GM23338 (cell line): ENCODE data around the gene EGFL6. TPM values are rescaled to one million over a fixed set of nuclear protein-coding genes. Genes with fewer than 3 reads are reported as not detected.

Experiments used
- ATAC-seq: fragments of 200-7000 bp; cut with Tn5 transposase; 3 replicates; pipeline ENCODE4 v1.9.1; 2020
- DNase-seq: peaks from one replicate; pipeline ENCODE4 v3.0.0-alpha.2; 2015; ENCODE audit warnings: low spot score
- H2AFZ ChIP-seq: fragments of 200-600 bp; sonication (generic); 2 replicates; pipeline ENCODE4 v1.8.0; 2016; ENCODE audit warnings: antibody characterized with exemption, mild to moderate bottlenecking, moderate library complexity
- H3F3A ChIP-seq: fragments of 200-600 bp; sonication (generic); replicated peaks from 2 replicates; pipeline ENCODE4 v1.8.0; 2017; ENCODE audit warnings: antibody characterized with exemption, mixed run types, low read depth
- H3K27ac ChIP-seq: fragments of 200-600 bp; sonication (generic); 2 replicates; pipeline ENCODE4 v1.6.1; 2016; ENCODE audit warnings: low read depth
- H3K27me3 ChIP-seq: fragments of 200-600 bp; sonication (generic); 2 replicates; pipeline ENCODE4 v1.8.0; 2016; ENCODE audit warnings: mild to moderate bottlenecking, mixed run types, moderate library complexity; ENCODE audit not compliant: insufficient read depth
- H3K36me3 ChIP-seq: fragments of 200-600 bp; sonication (generic); 2 replicates; pipeline ENCODE4 v1.8.0; 2016; ENCODE audit warnings: mild to moderate bottlenecking; ENCODE audit not compliant: insufficient read depth
- H3K4me1 ChIP-seq: fragments of 200-600 bp; sonication (generic); 2 replicates; pipeline ENCODE4 v1.8.0; 2016; ENCODE audit warnings: mild to moderate bottlenecking, moderate library complexity; ENCODE audit not compliant: insufficient read depth
- H3K4me2 ChIP-seq: fragments of 200-600 bp; sonication (generic); 2 replicates; pipeline ENCODE4 v1.7.1; 2017; ENCODE audit warnings: mixed run types
- H3K4me3 ChIP-seq: fragments of 200-600 bp; sonication (generic); 2 replicates; pipeline ENCODE4 v1.6.1; 2016; ENCODE audit warnings: mixed run types
- H3K79me2 ChIP-seq: fragments of 200-600 bp; sonication (generic); replicated peaks from 2 replicates; pipeline ENCODE4 v1.8.0; 2017; ENCODE audit warnings: mild to moderate bottlenecking; ENCODE audit not compliant: insufficient read depth
- H3K9me2 ChIP-seq: fragments of 200-600 bp; sonication (generic); 2 replicates; pipeline ENCODE4 v1.8.0; 2017; ENCODE audit not compliant: insufficient read depth
- H4K20me1 ChIP-seq: fragments of 200-600 bp; sonication (generic); replicated peaks from 2 replicates; pipeline ENCODE4 v1.8.0; 2017; ENCODE audit warnings: mild to moderate bottlenecking; ENCODE audit not compliant: insufficient read depth
- H3K27ac Mint-ChIP-seq: 2 replicates; pipeline ENCODE4 v1.8.0; 2020; ENCODE audit warnings: inconsistent platforms, mild to moderate bottlenecking, moderate library complexity, mixed read lengths
- H3K27me3 Mint-ChIP-seq: 3 replicates; pipeline ENCODE4 v1.8.0; 2022; ENCODE audit warnings: low read depth, mild to moderate bottlenecking, moderate library complexity, mixed read lengths, inconsistent platforms; ENCODE audit not compliant: insufficient read depth, poor library complexity
- H3K36me3 Mint-ChIP-seq: 3 replicates; pipeline ENCODE4 v1.8.0; 2021; ENCODE audit warnings: low read depth, mild to moderate bottlenecking, inconsistent platforms, moderate library complexity, mixed read lengths
- H3K4me1 Mint-ChIP-seq: 3 replicates; pipeline ENCODE4 v1.8.0; 2020; ENCODE audit warnings: mild to moderate bottlenecking, inconsistent platforms, mixed read lengths
- H3K4me3 Mint-ChIP-seq: 3 replicates; pipeline ENCODE4 v1.8.0; 2021; ENCODE audit warnings: moderate library complexity, mild to moderate bottlenecking, inconsistent platforms, mixed read lengths
- H3K9me3 Mint-ChIP-seq: 3 replicates; pipeline ENCODE4 v1.8.0; 2020; ENCODE audit warnings: moderate library complexity, mild to moderate bottlenecking, inconsistent platforms, mixed read lengths
- CREB1 ChIP-seq: fragments of 250-450 bp; sonication (Bioruptor Pico); IDR thresholded peaks from 2 replicates; pipeline ENCODE4 v1.5.0; 2020; ENCODE audit warnings: low read depth, mild to moderate bottlenecking, moderate library complexity
- CTCF ChIP-seq, 2 experiments: fragments of 200-600 bp in 1 of 2; sonication (generic) in 1 of 2; conservative IDR thresholded peaks; 2 replicates each; pipeline versions ENCODE4 v1.5.1 to v1.6.1; 2016 to 2017; ENCODE audit warnings: antibody characterized with exemption in 2 of 2, low read depth in 2 of 2, mild to moderate bottlenecking in 2 of 2, moderate library complexity in 1 of 2
- EZH2 ChIP-seq: fragments of 200-600 bp; sonication (generic); IDR thresholded peaks from one replicate; pipeline ENCODE4 v1.8.0; 2017; ENCODE audit warnings: antibody characterized with exemption, mild to moderate bottlenecking, low read depth; ENCODE audit not compliant: unreplicated experiment
- EZH2phosphoT487 ChIP-seq: fragments of 200-600 bp; sonication (generic); IDR thresholded peaks from one replicate; pipeline ENCODE4 v1.8.1; 2018; ENCODE audit warnings: antibody characterized with exemption; ENCODE audit not compliant: unreplicated experiment
- JUNB ChIP-seq: IDR thresholded peaks from one replicate; pipeline ENCODE4 v1.6.1; 2016; ENCODE audit warnings: antibody characterized with exemption; ENCODE audit not compliant: unreplicated experiment
- NANOG ChIP-seq: IDR thresholded peaks from 2 replicates; pipeline ENCODE4 v1.6.1; 2016; ENCODE audit warnings: antibody characterized with exemption, borderline replicate concordance
- POLR2AphosphoS5 ChIP-seq: IDR thresholded peaks from 2 replicates; pipeline ENCODE4 v1.6.1; 2016; ENCODE audit warnings: antibody characterized with exemption, low read depth
- REST ChIP-seq: IDR thresholded peaks from one replicate; pipeline ENCODE4 v1.6.1; 2018; ENCODE audit warnings: antibody characterized with exemption; ENCODE audit not compliant: unreplicated experiment
- ZNF331 ChIP-seq: fragments of 250-450 bp; sonication (Bioruptor Pico); IDR thresholded peaks from 2 replicates; pipeline ENCODE4 v1.5.0; 2020; ENCODE audit warnings: low read depth, mild to moderate bottlenecking, moderate library complexity
- ZNF462 ChIP-seq: fragments of 250-450 bp; sonication (Bioruptor Pico); IDR thresholded peaks from 2 replicates; pipeline ENCODE4 v1.5.0; 2020; ENCODE audit warnings: mild to moderate bottlenecking, moderate library complexity
- polyA plus RNA-seq: library from polyadenylated mRNA; unstranded; fragments of >200 nt; fragmentation: Nextera tagmentation; extraction: Ambion mirVana; gene quantifications from 2 replicates; pipeline ENCODE4 v1.2.1, GENCODE V29; 2016
- total RNA-seq: library from RNA; depleted of rRNA; stranded (reverse); fragments of >200 nt; shearing (Covaris generic); gene quantifications from 2 replicates; pipeline ENCODE4 v1.2.3, GENCODE V29; 2014

The EGFL6 gene
- total and polyA plus RNA-seq, 2 experiments from 2014 or later = 1.2 to 2.6 TPM

- TF ChIP-seq CTCF (conservative IDR thresholded peaks at IDR 0.05; ENCODE audit: low read depth in 2 of 2) (no peak), JUNB (no peak), EZH2 (no peak), NANOG (no peak), ZNF331 (CRISPR knock-in tag) (no peak), EZH2phosphoT487 (no peak)
Observed at GRCh38 chrX:13670197-13670596, 100.8 kb downstream of the EGFL6 start (continued).

GRCh38 chrX:13673016-13673415 is 103.6 kb downstream of the EGFL6 start:
- H3K36me3 Mint-ChIP-seq = no peaks in the 10 kb centered on the region
- H3K27me3 Mint-ChIP-seq = no peaks in the 10 kb centered on the region
- H3F3A ChIP-seq = no peaks in the 10 kb centered on the region
- no peaks in the 10 kb centered on the region for H4K20me1 ChIP-seq
- H3K9me3 Mint-ChIP-seq = no peaks in the 10 kb centered on the region
- H3K27ac ChIP-seq = no peak overlapping the region
- H3K27me3 ChIP-seq = no peaks in the 10 kb centered on the region
- no peak overlapping the region for H3K27ac Mint-ChIP-seq
- no peaks in the 10 kb centered on the region for H3K36me3 ChIP-seq
- no peak overlapping the region for H3K4me3 Mint-ChIP-seq
- no peak overlapping the region for H3K4me2 ChIP-seq
- no peak overlapping the region for H2AFZ ChIP-seq
- no peaks in the 10 kb centered on the region for H3K4me1 ChIP-seq
- no peak overlapping the region for H3K4me3 ChIP-seq
- H3K4me1 Mint-ChIP-seq = no peaks in the 10 kb centered on the region
- no peak for DNase-seq
- no peaks in the 10 kb centered on the region for H3K9me2 ChIP-seq
- no peak for ATAC-seq
- H3K79me2 ChIP-seq = no peaks in the 10 kb centered on the region
- TF ChIP-seq CREB1 (CRISPR knock-in tag) (no peak), EZH2phosphoT487 (no peak), CTCF (conservative IDR thresholded peaks at IDR 0.05; ENCODE audit: low read depth in 2 of 2) (no peak), ZNF462 (CRISPR knock-in tag) (no peak), POLR2AphosphoS5 (no peak), JUNB (no peak), REST (no peak), EZH2 (no peak), NANOG (no peak)
